GM19452 (cell line): ENCODE measurements around the gene CEP350.
A peak's percentile ranks its signal among the peaks of the same experiment; 100 is the strongest.
"Not testable (repeated sequence)": the region's sequence is repeated elsewhere in the genome, so short reads cannot be mapped to it uniquely, and the experiment has no call there.

Experiments used
- ATAC-seq: cut with Tn5 transposase; IDR thresholded peaks from one replicate; pipeline ENCODE4 v1.9.1; 2021; ENCODE audit not compliant: unreplicated experiment

Gene CEP350

GRCh38 chr1:179984101-179984500 lies 29.5 kb downstream of the CEP350 start:
- no peak for ATAC-seq

GRCh38 chr1:179984942-179985341 lies 30.3 kb downstream of the CEP350 start:
- no peak for ATAC-seq

DNA sequence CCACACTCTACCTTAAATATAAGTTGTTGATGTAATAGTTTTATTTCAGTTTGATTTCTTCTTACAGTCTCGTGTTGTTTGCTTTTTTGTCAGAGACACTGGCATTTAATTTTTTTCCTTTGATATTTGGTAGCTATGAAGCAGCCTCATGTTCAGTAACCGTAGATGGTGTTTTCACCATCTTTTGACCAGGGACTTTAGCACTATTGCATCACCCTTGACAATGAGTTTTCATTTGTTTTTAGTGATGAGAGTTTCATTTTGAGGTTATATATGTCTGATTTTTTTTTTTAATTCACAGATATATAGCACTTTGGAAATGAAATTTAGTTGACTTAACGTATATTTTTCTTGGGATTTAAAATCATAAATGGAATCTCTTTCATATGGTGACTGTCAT lies 36.2 kb downstream of the CEP350 start:
- ATAC-seq = no peak

DNA sequence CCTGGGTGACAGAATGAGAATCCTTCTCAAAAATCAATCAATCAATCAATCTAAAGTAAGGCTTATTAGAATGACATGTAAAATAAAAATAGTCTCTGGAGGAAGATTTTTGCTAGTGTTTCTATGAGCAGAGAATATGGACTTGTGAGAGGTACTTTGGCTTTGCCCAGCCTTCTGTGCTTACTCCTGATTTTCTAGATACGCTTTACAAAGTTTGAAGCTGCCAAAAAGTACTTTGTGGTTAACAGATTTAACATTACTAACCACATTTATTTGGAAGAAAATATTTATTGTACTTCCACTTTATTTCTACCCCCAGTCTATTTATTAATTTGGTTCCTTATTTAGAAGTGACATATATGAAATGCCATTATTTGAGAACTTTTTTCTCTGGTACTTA lies 41.0 kb downstream of the CEP350 start:
- no peak for ATAC-seq

- ATAC-seq = peak; percentile 54
Observed at GRCh38 chr1:179996099-179996498, 41.5 kb downstream of the CEP350 start.

DNA sequence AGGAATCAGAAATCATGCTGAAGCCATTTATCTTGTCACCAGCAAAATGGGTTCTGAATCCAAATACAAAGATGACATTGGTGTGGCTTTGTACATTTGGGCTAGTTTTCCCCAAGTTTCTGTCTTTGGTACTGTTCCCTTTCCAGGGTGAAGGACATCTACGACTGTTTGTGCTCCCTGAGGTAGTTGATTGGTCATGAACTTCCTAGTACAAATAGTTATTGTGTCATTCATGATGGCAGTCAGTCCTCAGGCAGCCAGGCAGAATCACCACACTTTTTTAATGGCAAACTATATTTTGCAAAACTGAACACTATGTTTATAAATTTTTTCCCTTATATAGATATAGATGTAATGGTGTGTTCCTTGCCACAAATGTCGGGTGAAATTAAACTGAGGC lies 46.0 kb downstream of the CEP350 start:
- ATAC-seq = no peak

GRCh38 chr1:180002437-180002836 lies 47.8 kb downstream of the CEP350 start:
- no peak for ATAC-seq

DNA sequence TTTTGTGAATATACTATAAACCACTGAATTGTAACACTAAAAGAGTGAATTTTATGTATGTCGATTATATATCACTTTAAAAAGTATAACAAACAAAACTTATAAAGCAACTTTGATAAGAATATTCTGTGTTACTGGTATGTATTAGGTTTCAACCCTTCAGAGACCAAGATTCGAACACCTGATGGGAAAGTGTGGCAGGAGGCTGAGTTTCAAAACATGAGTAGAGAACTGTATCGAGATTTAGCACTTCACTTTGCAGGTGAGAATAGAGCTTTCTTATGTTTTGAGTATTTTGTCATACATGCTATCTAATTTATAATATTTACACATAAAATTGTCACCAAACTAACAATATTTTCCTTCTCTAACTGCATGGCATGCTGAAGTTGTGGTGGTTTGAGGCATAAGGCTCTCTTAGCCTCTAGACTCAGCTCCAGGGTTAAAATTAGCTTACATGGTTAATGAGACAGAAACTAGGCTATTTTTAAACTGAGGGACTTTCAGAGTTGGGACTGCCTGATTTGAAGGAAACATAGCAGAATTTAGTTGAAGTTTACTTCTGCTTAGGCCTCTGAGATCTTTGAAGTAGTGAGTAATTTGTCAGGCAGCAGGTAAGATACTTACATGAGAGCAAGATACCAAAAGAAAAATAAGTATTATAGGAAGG lies 48.6 kb downstream of the CEP350 start:
- peak; percentile 89 for ATAC-seq

- not testable (repeated sequence) for ATAC-seq
Observed at GRCh38 chr1:180006762-180007161, 52.2 kb downstream of the CEP350 start.

DNA sequence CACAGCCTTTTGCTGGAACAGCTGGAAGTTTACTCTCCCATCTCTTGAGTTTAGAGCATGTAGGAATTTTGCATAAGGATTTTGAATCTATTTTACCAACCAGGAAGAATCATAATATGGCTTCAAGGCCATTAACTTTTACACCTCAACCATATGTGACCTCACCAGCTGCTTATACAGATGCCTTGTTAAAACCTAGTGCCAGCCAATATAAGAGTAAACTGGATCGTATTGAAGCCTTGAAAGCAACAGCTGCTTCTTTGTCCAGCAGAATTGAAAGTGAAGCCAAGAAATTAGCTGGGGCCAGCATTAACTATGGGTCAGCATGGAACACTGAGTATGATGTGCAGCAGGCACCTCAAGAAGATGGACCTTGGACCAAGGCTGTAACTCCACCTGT lies 65.4 kb downstream of the CEP350 start:
- ATAC-seq = no peak

DNA sequence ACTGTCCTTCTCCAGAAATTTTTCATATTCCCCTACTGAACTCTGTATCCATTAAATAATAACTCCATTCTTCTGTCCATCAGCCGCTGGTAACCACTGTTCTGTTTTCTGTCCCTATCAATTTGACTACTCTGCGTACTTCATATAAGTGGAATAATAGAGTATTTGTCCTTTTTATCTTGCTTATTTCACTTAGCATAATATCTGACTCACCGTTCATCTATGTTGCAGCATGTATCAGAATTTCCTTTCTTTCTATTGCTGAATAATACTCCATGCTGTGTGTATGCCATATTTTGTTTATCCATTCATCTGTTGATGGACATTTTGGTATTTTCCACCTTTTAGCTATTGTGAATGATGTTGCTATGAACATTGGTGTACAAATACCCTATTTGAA lies 71.9 kb downstream of the CEP350 start:
- ATAC-seq = no peak

DNA sequence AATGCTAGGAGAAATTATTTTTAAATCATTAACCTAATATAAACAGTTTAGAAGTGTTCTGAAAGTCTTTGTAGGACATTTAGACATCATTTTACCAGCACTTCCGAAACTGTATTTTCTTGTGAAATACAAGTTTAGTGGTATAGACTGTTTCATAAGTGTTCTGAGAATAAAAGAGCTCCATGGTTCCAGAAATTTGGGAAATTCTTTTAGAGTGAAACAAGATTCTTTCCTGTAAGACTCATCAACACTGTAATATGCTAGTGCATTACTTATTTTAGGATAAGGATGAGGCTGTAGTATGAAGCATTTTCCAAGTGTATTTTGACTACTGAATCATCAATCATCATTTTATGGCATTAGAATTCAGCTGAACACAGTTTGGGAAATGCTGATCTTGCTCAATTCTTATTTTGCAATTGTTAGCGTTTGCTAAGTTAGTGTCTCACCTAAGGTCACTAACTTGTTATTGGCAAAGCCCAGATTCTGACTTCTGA lies 73.4 kb downstream of the CEP350 start:
- ATAC-seq = no peak

- ATAC-seq = no peak
Observed at GRCh38 chr1:180028864-180029263, 74.3 kb downstream of the CEP350 start.

DNA sequence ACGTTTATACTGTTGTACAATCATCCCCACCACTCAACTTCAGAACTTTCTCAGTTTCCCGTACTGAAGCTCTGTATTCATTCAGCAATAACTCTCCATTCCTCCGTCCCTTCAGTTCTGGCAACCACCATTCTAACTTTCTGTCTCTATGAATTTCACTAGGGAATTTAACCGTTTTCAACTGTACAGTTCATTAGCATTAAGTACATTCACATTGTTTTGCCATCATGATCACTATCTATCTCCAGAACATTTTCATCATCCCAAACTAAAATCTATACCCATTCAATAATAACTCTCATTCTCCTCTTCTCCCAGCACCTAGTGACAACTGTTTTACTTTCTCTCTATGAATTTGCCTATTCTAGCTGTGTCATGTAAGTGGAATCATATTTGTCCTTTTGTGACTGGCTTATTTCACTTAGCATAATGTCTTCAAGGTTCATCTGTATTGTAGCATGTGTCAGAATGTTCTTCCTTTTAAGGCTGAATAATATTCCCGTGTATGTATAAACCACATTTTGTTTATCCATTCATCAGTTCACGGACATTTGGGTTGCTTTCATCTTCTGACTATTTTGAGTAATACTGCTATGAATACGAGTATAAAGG lies 75.0 kb downstream of the CEP350 start:
- ATAC-seq = no peak

- ATAC-seq = no peak
Observed at GRCh38 chr1:180031664-180032063, 77.1 kb downstream of the CEP350 start.

- no peak for ATAC-seq
Observed at GRCh38 chr1:180033390-180033789, 78.8 kb downstream of the CEP350 start.

DNA sequence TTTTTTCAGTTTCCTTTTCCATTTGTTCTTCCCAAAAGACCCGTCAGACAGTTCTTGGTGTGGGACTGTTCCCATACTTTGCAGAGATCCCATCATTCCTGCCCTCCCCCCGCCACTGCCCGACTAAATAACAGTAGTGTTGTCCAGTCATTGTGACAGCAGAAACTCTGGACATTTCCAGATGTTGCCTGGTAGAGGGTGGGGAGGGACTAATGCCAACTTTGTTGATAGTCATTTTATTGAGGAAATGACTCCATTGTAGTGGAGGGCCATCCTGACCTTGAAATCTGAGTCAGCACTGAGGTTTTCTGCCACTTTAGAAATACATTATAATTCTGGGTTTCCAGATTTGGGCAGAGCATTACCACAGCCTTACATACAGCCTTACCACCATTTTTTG lies 85.4 kb downstream of the CEP350 start:
- no peak for ATAC-seq

- no peak for ATAC-seq
Observed at GRCh38 chr1:180041582-180041981, 87.0 kb downstream of the CEP350 start.

DNA sequence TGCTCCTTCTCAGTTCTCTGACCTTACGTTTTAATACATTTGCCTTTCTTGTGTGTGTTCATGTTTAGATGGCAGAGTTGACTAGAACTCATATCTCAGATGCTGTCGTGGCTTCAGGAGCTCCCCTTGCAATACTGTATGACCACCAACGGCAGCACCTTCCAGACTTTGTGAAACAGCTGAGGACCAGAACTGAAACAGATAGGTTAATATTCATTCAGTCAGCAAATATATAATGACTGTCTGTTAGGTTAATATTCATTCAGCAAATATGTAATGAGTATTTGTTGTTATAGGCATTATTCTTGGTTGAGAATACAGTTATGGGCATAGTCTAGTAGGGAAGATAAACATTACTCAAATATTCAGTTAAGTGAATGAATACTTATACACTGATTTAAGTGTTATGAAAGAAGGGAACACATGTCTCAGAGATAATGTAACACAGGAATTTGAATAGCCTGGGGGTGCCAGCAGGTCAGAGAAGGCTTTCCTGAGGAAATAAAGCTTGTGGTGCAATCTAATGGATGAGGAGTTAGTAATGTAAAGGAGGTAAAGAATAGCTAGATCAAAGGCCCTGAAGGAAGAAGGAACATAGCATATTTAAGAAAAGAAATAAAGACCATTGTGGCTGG lies 88.5 kb downstream of the CEP350 start:
- no peak for ATAC-seq

DNA sequence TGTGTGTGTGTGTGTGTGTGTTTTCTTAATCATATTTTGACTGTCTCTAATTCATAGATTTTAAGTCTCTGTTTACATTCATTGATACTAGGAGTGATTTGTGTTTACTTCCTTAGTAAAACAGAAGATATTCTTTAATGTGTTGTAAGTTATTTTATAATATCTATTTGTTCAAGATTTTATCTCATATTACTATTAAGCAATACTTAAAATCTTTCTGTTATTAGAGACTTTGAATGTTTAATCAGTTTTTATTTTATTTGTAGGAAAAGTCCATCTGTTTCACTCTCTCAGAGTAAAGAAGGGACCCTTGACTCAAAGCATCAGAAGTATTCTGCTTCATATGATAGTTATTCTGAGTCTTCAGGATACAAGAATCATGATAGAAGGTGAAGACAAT lies 89.2 kb downstream of the CEP350 start:
- ATAC-seq = no peak

DNA sequence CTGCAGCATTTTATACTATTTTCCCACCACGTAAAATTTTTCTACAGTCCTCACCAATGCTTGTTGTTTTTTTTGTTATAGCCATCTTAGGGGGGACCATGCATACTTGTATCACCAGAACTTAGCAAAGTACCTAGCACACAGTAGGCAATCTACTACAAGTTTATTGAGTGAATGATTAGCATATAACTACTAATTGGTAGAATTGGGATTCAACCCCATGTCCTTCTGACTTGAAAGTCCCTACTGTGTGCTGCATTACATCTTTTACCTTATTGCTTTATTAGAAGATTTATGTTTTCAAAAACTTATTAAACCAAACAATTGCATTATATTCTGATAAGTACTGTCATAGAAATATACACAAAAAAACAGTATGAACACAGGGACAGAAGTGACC lies 92.1 kb downstream of the CEP350 start:
- no peak for ATAC-seq
